KBM-7 (cell line): ENCODE measurements around the gene ABI1.

Experiments used
- DNase-seq: peaks from one replicate; pipeline ENCODE4 v3.0.0-alpha.2; 2015
- in situ Hi-C: fragments of 300-500 bp; cut with MboI; formaldehyde crosslinking; loops from 2 replicates; pipeline ENCODE4 v1.14.3; 2020; ENCODE audit warnings: low sequenced_read_pairs, low pct_unique_long_range_greater_than_20kb, mixed read lengths

Gene ABI1

DNA sequence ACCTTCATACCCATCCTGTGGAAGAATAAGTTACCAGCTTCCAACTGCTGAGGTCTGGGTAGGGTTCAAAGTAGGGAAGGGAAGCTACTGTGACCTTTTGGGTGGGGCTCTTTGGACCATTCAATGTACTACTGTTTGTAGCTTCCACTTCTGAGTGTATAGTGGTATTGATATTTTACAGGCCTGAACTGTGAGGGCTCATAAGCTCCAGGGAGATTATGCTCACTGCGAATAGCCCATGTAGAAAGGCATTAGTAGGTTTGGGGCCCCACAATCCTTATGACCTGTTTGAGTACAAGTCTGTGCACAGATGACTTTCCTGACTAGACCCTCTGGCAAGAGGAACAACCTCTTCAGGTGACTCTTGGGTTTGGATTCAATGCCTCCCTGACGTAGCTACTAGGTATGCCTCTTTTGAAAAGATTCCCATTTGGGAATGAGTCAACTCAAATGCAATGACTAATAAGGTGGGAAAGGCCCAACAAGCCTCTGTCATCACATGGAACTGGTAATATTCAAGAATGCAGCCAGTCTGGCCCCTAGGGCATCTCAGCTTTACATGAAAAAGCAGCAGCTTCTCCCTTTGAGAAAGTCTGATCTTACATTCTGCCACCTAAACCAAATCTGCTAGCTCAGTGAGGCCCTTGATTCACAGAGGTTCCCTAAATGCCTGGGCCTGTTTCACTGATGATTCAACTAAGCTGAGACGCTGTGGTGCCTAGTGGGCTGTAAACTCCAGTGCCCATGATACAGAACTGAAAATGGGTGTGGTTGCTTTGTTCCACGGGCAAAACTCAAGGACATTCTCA, 79.8 kb downstream of the ABI1 start:
- in situ Hi-C loops = no loop called here
- DNase-seq = no peak

- in situ Hi-C loops = no loop called here
- no peak for DNase-seq
These were observed 80.5 kb downstream of the ABI1 start for GRCh38 chr10:26780106-26780792.

DNA sequence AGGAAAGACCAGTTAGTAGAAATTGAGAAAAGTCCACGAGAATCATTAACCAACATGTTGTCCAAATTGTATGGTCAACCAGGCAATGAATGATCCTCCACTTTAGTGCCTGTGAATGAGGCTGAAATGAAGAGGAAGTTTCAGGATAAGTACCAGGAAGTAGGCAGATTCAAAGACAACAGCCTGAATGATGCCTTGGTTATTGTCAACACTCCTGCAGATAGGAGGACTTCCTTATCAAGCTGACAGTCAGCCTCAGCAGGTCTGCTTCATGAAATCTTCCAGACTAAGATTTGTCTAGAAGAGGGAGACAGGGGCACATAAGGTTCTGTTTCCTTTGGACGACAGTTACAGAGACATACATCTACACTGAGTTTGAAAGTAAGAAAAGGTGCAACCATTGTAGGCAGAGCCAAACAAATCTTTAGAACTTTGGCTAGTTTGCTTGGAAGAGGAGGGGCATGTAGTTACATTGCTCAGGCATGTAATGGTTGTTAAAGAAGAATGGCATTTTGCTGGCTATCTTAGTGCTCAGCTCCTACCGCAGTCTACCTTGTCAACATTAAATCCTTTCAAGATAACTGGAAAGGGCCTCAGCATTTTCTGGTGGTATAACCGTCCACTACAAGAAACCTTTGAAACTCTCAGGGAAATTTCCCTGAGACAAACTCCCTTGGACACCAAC, 81.4 kb downstream of the ABI1 start:
- DNase-seq = peak; percentile 41
- in situ Hi-C loops = no loop called here

GRCh38 chr10:26777686-26778085, 83.1 kb downstream of the ABI1 start:
- no peak for DNase-seq
- in situ Hi-C loops = no loop called here

DNA sequence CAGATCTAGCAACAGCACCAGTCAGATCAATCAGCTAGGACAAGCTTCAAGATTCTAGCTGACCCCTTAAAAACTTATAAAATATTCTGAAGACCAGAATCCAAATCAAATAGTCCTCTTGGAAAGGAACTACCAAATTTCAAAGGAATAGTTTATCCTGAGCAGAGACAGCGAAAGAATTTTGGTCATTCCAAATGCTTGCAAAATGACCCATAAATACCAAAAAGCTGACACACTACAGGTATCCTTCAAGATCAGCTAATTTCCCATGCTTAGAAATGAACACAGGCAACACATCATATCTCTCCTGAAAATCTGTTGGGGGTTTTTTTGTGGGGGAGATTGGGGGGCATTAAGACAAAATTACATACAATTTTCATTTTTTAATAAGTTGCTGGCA, 84.5 kb downstream of the ABI1 start:
- in situ Hi-C loops = no loop called here
- no peak for DNase-seq

- in situ Hi-C loops = no loop called here
- DNase-seq = no peak
These were observed 87.1 kb downstream of the ABI1 start for GRCh38 chr10:26773633-26774032.

DNA sequence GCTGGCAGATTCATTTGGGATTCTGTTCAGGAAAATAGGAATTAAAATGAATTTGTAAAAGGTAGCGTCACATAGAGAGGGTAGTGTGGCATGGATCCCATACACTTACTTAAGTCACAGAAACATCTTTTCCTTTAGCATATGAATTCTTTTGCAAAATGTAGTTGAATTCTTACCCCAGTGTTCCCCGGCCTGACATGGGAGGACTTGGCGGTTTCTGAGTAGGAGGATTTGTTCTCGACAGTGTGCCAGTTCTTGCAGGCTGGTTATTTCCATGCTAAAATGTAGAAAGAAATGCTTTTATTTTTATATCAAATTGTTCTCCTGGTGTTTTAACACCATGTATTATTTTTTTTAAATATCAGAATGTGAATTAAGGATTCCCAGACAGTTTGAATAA, 90.7 kb downstream of the ABI1 start:
- DNase-seq = no peak
- in situ Hi-C loops = no loop called here

GRCh38 chr10:26765549-26765948, 95.2 kb downstream of the ABI1 start:
- no peak for DNase-seq
- in situ Hi-C loops = no loop called here

GRCh38 chr10:26759008-26759407, 101.8 kb downstream of the ABI1 start:
- in situ Hi-C loops = no loop called here
- DNase-seq = no peak

DNA sequence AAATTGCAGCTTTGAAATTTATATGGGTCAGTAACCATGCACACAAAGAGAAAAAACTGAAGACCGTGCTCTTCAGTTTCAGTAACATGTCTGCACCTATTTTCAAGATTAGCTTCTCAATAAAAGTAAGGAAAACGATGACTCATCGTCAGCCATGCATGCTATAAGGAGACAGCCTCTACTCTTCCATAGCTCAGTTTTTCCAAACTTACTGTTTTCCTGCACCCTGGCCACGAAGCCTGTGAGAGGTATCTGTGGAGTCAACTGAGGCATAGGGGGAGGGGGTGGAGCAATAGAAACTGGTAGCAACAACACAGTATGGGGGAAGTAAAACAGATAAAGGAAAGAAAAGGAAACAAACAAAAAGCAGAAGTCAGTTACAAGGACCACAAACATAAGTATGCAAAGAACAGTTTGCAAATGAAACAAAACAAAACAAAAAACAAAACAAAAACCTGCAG, 105.3 kb downstream of the ABI1 start:
- in situ Hi-C loops = no loop called here
- DNase-seq = peak; percentile 71

DNA sequence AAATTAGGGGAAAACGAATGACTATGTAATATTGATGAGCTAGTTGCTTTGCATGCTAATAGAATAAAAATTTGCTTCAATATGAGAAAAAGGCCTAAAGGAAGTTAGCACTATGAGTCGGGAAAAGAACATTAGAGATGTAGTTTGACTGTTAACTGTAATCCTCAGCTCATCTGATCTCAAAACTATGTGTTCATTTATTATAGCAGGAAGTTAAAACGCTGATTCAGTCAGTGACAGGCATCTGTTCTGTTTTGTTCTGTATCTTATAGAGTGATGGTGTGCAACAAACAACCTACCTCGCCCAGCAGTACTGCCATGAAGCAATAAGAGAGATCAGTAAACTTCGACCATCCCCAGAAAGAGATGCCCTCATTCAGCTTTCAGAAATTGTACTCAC, 114.7 kb downstream of the ABI1 start:
- in situ Hi-C loops = no loop called here
- no peak for DNase-seq

DNA sequence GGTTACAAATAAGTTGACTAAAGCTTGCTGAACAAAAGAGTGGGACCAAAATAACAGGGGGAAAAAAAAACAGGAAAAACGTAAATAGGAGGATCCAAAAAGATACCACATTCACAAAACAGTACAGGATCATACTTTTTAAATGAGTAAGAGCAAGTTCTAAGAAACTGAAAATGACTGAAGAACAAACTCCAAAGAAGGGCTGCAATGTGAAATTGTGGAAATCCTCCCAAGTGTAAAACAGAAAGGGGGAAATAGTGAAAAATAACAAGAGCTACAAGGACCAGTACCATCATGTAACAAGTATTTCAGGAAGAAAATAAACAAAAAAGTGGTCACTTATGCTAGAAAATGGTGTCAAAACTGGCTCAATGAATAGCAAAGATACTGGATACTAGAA, 116.9 kb downstream of the ABI1 start:
- no peak for DNase-seq
- in situ Hi-C loops = no loop called here

DNA sequence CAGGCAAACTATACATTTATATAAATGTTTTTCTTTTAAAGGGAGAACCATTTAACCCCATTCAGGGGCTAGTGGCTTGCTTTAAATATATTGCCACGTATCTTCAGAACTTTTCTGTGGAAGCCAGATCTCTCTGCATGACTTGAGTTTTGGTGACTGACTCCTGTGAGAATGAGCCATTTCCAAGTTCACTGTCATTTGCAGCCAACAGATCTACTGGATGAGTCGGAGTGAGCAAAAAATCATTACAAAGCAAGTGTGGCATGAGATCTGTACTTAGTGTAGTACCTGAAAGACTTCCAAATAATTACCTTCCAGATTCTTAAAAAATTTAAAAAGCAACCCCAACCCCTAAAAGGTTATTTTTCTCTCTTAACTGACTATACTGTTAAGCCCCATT, 117.7 kb downstream of the ABI1 start:
- in situ Hi-C loops = no loop called here
- no peak for DNase-seq

DNA sequence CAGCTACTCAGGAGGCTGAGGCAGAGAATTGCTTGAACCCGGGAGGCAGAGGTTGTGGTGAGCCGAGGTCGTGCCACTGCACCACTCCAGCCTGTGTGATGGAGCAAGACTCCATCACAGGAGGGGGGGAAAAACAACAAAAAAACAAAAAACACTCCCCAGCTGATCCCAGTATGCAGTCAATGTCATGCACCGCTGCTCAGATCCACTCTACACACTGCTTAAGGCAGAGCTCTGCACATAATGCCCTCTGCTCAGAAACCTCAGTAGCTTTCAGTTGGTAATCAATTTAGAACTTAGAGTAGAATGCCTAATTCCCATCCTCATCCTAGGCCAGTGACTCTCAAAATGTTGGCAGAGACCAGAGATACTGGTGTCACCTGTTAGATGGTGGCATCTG, 119.4 kb downstream of the ABI1 start:
- in situ Hi-C loops = no loop called here
- DNase-seq = no peak

GRCh38 chr10:26739071-26739631, 121.6 kb downstream of the ABI1 start:
- DNase-seq = no peak
- in situ Hi-C loops = no loop called here

DNA sequence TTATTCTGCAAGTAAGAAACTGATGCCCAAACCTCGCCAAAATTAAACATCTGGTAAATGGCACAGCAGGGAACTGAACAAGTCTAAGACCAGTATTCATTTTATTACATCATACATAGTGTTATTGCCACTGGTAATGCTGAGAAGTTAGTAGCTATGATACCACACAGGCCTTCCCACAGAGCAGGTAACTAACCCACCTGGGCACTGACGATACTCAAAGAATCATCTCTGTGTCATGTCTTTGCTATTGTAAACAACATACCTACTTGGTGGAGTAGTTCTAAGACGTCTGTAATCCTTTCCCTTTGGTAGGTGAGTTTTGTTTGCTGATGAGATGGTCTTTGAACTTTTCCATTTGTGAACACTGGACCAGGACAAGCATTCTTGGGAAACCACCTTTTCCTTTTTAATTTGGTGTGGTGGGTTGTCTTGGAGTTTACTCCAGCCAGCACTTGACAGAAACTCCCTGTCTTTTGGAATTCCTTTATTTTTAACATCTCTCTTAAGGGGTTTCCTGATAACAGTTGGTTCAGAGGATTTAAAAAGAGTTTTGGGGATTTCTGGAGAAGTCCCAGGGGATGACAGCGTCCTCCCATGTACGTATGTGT, 122.4 kb downstream of the ABI1 start:
- in situ Hi-C loops = no loop called here
- no peak for DNase-seq

DNA sequence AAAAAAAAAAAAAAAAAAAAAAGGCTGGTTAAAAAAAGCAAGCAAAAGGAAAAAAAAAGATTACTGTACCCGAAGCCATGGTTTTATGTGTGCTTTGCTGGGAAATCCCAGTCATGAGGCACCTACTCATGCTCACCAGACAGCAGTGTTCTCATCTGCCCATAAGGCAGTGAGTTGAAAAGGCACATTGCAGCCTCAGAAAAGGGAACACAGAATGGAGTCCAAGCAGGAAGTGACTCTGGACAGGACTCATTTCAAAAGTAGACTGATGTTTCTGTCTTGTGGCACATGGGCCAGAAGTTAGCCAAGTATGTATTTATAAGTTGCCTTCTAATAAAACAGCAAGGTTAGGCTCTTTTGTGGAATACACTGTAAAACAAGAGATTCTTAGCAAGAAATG, 123.0 kb downstream of the ABI1 start:
- peak; percentile 37 for DNase-seq
- in situ Hi-C loops = no loop called here

DNA sequence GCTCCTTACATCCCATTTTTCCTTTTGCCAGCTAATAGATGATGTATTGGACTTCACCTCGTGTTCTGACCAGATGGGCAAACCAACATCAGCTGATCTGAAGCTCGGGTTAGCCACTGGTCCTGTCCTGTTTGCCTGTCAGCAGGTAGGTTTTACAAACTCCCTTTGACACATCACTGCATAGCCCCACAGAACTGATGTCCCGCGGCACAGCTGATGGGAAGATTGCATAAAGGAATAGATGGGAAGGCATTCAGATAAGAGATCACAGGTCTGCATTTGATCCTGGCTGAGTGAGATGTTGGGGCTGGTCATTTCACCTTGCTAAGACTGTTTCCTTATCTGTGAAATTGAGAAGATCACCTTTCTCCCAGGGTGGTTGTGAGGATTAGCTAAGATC, 125.3 kb downstream of the ABI1 start:
- in situ Hi-C loops = no loop called here
- DNase-seq = no peak

DNA sequence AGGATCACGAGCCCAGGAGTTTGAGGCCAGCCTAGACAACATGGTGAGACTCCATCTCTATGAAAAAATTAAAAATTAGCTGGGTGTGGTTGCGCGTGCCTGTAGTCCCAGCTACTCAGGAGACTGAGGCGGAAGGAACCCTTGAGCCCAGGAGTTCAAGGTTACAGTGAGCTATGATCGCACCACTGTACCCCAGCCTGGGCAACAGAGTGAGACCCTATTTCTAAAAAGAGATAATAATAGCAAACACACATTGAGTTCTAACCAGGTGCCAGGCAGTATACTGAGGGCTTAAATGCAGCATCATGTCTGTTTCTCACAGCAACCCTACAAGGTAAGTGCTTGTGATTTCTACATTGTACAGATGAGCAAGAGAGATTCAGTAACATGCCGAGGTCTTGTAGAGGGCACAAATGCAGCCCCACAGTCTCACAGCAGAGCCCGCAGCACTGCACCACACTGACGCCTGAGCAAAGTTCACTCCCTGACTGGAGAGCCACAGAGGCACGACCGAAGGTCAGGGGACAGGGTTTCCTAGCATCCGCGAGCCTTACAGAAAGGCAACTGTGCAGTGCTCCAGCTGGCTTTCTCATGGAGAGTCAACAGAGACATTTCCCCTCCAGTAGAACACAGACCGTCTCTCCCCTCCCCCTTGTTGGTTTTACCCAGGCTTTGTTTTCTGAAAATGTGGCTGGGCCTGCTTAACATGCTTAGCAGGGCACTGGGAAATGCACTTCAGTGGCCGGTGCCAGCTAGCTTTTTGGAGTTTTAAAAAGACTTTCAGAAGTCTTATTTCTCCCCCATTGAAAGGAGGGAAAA, 126.8 kb downstream of the ABI1 start:
- DNase-seq = no peak
- in situ Hi-C loops = no loop called here
